GM19025 (cell line): ENCODE measurements around the gene NHP2.
A peak's percentile ranks its signal among the peaks of the same experiment; 100 is the strongest.

Source experiments
- ATAC-seq: cut with Tn5 transposase; IDR thresholded peaks from one replicate; pipeline ENCODE4 v1.9.1; 2021; ENCODE audit warnings: mild to moderate bottlenecking, low read depth, moderate library complexity; ENCODE audit not compliant: unreplicated experiment

The NHP2 gene

GRCh38 chr5:178177569-178177968 lies 23.9 kb upstream of the NHP2 start:
- ATAC-seq, result no peak

GRCh38 chr5:178176791-178177190 lies 23.1 kb upstream of the NHP2 start:
- ATAC-seq, result no peak

GRCh38 chr5:178174456-178174855 lies 20.8 kb upstream of the NHP2 start:
- ATAC-seq, result no peak

- ATAC-seq, result no peak
Measured at GRCh38 chr5:178170455-178170854, 16.8 kb upstream of the NHP2 start.

GRCh38 chr5:178165581-178165980 lies 11.9 kb upstream of the NHP2 start:
- no peak for ATAC-seq

GRCh38 chr5:178163772-178164735 lies 10.4 kb upstream of the NHP2 start:
- peak; percentile 90 for ATAC-seq

GRCh38 chr5:178162481-178162880 lies 8.8 kb upstream of the NHP2 start:
- ATAC-seq, result no peak

GRCh38 chr5:178160176-178160575 lies 6.5 kb upstream of the NHP2 start:
- no peak for ATAC-seq

GRCh38 chr5:178155065-178155464 lies 1.4 kb upstream of the NHP2 start:
- ATAC-seq, result no peak

GRCh38 chr5:178152491-178153444 lies 917 bp downstream of the NHP2 start:
- no peak for ATAC-seq

GRCh38 chr5:178150977-178151734 lies 2.5 kb downstream of the NHP2 start:
- ATAC-seq, result no peak

- no peak for ATAC-seq
Measured at GRCh38 chr5:178149199-178149932, 4.3 kb downstream of the NHP2 start.

GRCh38 chr5:178147406-178147805 lies 6.3 kb downstream of the NHP2 start:
- no peak for ATAC-seq

GRCh38 chr5:178145965-178146820 lies 7.5 kb downstream of the NHP2 start:
- ATAC-seq, result no peak

GRCh38 chr5:178143901-178144300 lies 9.8 kb downstream of the NHP2 start:
- ATAC-seq, result no peak

GRCh38 chr5:178143246-178143645 lies 10.4 kb downstream of the NHP2 start:
- ATAC-seq, result no peak

GRCh38 chr5:178142642-178143041 lies 11.0 kb downstream of the NHP2 start:
- no peak for ATAC-seq

GRCh38 chr5:178141550-178141949 lies 12.1 kb downstream of the NHP2 start:
- no peak for ATAC-seq

GRCh38 chr5:178137991-178138390 lies 15.7 kb downstream of the NHP2 start:
- ATAC-seq, result no peak
